Measurements from ENCODE around the gene MAD1L1.

MAD1L1 gene

DNA sequence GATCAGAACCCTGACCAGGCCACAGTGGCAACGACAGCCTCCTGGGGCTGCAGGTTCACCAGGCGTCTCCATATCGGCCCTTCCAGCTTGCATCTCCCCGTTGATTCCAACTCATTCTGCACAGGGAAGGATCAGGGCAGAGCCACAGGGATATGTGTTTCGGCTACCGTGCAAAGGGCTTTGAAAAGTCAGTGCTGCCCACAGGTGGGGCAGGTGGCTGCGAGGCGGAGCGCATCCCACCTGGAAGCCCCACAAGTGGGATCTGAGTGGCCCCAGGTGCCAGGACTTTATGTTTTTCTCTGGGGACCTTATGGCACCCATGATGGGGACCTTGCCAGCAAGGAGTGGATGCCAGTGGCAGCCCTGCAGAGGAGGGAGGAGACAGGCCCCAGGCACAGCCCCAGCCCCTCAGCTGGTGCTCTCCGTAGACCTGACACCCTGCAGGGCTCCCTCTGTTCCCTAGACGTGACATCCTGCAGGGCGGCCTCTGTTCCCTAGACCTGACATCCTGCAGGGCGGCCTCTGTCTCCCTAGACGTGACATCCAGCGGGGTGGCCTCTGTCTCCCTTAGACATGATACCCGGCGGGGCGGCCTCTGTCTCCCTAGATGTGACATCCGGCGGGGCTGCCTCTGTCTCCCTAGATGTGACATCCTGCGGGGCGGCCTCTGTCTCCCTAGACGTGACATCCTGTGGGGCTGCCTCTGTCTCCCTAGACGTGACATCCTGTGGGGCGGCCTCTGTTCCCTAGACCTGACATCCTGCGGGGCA lies 373.3 kb downstream of the MAD1L1 start:
- Histone ChIP-seq H3K27ac (no peak overlapping the region), H3K4me3 (ENCODE audit: low read depth in 1 of 2, low read length in 1 of 2) (no peak overlapping the region), H3K27me3 (peaks cover 9% of the 10 kb centered on the region), H3K36me3 (no peaks in the 10 kb centered on the region), H3K9me3 (no peaks in the 10 kb centered on the region), H3K4me1 (ENCODE audit: control insufficient read depth in 1 of 2, insufficient read depth in 1 of 2, low read depth in 1 of 2, low read length in 1 of 2) (no peaks in the 10 kb centered on the region)
- no peak for TF ChIP-seq CTCF (IDR thresholded peaks at IDR 0.05)

DNA sequence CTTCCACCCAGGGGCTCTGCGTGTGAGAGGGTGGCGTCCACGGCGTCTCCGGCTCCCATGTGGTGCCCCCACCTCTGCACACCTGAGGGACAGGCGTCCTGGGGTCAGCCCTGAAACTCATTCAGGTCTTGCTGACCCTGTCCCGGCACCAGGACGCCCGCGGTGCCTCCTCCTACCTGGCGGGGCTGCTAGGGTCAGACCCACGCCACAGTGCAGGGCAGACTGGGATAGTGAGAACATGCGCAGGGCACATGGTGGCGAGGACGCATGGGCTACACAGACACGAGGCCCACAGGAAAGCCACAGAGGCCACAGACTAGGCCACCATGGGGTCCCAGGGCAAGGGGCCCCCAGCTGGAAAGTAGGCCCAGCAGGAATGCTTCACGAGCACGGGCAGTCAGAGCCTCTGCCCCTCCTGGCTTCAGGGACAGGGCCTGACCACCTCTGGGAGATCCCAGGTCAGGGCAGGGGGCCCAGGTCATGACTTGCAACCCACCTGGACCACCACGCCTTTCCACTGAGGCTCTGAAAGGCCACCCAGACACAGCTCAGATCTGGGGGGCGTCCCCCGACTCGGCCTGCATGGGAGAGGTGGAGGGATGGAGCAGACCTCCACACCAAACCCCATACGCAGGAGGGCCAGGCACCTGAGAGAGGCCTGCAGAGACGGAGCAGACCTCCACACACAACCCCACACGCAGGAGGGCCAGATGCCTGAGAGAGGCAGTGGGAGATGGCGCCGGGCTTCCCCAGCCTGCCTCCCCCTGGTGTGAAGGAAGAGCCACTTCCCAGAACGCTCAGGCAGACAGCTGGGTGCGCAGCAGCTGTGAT lies 374.1 kb downstream of the MAD1L1 start:
- H3K27me3 ChIP-seq, result peaks cover 9% of the 10 kb centered on the region
- no peaks in the 10 kb centered on the region for H3K9me3 ChIP-seq
- TF ChIP-seq CTCF (IDR thresholded peaks at IDR 0.05), result no peak
- H3K27ac ChIP-seq, result no peak overlapping the region
- H3K4me3 ChIP-seq (ENCODE audit: low read depth in 1 of 2, low read length in 1 of 2), result no peak overlapping the region
- H3K4me1 ChIP-seq (ENCODE audit: control insufficient read depth in 1 of 2, insufficient read depth in 1 of 2, low read depth in 1 of 2, low read length in 1 of 2), result no peaks in the 10 kb centered on the region
- H3K36me3 ChIP-seq, result no peaks in the 10 kb centered on the region

DNA sequence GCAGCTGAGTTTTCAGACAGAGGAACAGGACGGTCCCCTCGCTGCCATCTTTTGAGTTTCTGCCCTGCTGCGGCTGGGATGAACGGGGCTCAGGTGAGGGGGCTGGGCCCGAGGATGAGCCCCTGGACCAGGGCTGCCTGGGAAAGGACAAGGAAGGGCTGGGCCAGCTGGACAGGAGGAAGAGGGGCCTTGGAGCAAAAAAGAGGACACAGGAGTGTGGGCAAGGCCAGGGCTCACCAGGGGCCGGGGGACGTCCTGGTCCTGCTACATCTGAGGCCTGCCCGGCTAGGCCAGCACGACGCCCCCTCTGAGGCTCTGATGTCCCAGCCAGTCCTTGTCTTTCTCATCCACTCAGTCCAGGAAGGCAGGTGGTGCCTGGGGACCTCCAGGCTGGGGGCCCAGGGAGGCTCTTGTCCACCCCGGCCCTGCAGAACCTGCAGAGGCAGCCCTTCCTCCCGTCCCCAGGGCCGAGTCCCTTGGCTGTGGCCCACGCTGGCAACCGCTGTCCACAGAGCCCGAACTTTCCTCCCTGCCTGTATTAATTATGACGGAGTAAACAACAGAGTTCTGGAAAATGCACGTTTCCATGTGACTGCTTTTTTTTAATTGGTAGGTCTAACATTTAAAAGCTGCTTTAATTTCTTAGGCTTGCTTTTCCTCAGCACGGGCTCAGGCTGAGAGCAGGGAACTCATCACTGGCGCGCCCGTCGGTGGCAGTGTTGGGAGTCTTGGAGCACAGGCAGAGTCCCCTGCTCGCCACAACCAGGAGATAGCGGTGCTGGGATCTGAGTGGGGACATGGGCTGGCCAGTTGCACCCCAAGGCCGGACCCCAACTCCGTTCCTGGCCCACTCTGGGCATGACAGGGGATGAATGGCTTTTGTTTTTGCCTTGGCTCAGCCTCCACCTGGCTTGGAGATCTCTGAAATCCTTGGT lies 375.0 kb downstream of the MAD1L1 start:
- Histone ChIP-seq H3K9me3 (no peaks in the 10 kb centered on the region), H3K4me1 (ENCODE audit: control insufficient read depth in 1 of 2, insufficient read depth in 1 of 2, low read depth in 1 of 2, low read length in 1 of 2) (no peaks in the 10 kb centered on the region), H3K27ac (no peak overlapping the region), H3K27me3 (peaks cover 9% of the 10 kb centered on the region), H3K36me3 (no peaks in the 10 kb centered on the region), H3K4me3 (ENCODE audit: low read depth in 1 of 2, low read length in 1 of 2) (no peak overlapping the region)
- TF ChIP-seq CTCF (IDR thresholded peaks at IDR 0.05), result no peak

- H3K36me3 ChIP-seq, result no peaks in the 10 kb centered on the region
- no peak for TF ChIP-seq CTCF (IDR thresholded peaks at IDR 0.05)
- H3K27ac ChIP-seq, result no peak overlapping the region
- H3K4me3 ChIP-seq (ENCODE audit: low read depth in 1 of 2, low read length in 1 of 2), result no peak overlapping the region
- no peaks in the 10 kb centered on the region for H3K9me3 ChIP-seq
- H3K27me3 ChIP-seq, result peaks cover 9% of the 10 kb centered on the region
- H3K4me1 ChIP-seq (ENCODE audit: control insufficient read depth in 1 of 2, insufficient read depth in 1 of 2, low read depth in 1 of 2, low read length in 1 of 2), result no peaks in the 10 kb centered on the region
Measured at GRCh38 chr7:1856888-1857441, 375.8 kb downstream of the MAD1L1 start.
